ENCODE data around the gene OR1F1.

Gene OR1F1

DNA sequence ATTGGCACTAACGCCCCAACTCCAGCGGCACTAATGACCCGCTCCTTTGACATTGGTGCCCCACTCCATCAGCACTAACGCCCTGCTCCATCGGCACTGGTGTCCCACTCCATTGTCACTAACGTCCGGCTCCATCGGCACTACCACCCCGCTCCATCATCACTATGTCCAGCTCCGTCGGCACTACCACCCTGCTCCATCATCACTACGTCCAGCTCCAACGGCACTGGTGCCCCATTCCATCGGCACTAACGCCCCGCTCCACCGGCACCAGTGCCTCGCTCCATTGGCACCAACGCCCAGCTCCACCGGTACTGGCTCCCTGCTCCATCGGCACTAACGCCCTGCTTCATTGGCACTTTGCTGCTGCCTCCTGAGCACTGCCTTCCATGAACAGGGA is 45.7 kb upstream of the OR1F1 start:
- DNase-seq (ENCODE audit: low read depth): no peak
- no peak overlapping the region for H3K4me3 ChIP-seq (ENCODE audit: control insufficient read depth, low read depth, low read length)
- TF ChIP-seq, protein P1, sequence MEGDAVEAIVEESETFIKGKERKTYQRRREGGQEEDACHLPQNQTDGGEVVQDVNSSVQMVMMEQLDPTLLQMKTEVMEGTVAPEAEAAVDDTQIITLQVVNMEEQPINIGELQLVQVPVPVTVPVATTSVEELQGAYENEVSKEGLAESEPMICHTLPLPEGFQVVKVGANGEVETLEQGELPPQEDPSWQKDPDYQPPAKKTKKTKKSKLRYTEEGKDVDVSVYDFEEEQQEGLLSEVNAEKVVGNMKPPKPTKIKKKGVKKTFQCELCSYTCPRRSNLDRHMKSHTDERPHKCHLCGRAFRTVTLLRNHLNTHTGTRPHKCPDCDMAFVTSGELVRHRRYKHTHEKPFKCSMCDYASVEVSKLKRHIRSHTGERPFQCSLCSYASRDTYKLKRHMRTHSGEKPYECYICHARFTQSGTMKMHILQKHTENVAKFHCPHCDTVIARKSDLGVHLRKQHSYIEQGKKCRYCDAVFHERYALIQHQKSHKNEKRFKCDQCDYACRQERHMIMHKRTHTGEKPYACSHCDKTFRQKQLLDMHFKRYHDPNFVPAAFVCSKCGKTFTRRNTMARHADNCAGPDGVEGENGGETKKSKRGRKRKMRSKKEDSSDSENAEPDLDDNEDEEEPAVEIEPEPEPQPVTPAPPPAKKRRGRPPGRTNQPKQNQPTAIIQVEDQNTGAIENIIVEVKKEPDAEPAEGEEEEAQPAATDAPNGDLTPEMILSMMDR (IDR thresholded peaks at IDR 0.05; ENCODE audit: control insufficient read depth, insufficient read depth, low read depth, low read length, missing control alignments): no peak

DNA sequence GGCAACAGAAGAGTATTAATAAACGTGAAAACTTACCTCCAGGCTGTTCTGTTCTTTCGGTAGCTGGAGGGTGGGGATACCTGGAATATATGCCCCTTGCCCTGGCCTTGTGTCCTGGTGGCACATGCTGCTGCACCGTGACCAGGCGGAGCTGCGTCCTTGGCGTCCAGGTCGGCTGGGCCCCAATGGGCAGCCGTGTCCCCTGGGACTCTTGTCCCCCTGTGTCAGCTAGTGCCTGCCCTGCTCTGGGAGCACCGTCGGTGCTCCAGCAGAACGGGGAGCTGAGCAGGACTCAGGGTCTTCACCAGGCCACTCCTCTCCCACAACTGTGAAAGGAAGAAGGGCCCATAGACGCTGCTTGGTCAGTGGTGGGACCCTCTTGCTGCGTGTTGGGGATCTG is 45.2 kb upstream of the OR1F1 start:
- TF ChIP-seq, protein P1 (IDR thresholded peaks at IDR 0.05; ENCODE audit: control insufficient read depth, insufficient read depth, low read depth, low read length, missing control alignments): no peak
- H3K4me3 ChIP-seq (ENCODE audit: control insufficient read depth, low read depth, low read length): no peak overlapping the region
- DNase-seq (ENCODE audit: low read depth): no peak

DNA sequence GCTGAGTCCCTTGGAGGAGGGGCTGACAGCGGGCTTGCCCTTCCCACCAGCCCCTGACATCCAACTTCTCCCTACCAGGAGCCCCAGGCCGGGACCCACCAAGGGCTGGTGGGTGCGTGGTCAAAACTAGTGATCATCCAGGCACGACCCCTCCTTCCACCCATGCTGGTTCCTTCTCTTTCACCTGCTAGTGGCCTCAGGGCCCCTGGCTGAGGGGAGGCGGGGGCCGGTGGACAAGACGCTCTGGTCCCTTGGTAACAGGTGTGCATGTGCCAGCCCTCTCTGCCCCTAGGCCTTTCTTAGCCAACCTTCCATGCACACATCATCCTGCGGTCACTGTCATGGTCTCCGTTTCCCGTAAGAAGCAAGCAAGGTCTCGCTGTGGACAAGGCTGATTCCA is 44.8 kb upstream of the OR1F1 start:
- TF ChIP-seq, protein P1 (IDR thresholded peaks at IDR 0.05; ENCODE audit: control insufficient read depth, insufficient read depth, low read depth, low read length, missing control alignments): no peak
- no peak overlapping the region for H3K4me3 ChIP-seq (ENCODE audit: control insufficient read depth, low read depth, low read length)
- DNase-seq (ENCODE audit: low read depth): no peak

DNA sequence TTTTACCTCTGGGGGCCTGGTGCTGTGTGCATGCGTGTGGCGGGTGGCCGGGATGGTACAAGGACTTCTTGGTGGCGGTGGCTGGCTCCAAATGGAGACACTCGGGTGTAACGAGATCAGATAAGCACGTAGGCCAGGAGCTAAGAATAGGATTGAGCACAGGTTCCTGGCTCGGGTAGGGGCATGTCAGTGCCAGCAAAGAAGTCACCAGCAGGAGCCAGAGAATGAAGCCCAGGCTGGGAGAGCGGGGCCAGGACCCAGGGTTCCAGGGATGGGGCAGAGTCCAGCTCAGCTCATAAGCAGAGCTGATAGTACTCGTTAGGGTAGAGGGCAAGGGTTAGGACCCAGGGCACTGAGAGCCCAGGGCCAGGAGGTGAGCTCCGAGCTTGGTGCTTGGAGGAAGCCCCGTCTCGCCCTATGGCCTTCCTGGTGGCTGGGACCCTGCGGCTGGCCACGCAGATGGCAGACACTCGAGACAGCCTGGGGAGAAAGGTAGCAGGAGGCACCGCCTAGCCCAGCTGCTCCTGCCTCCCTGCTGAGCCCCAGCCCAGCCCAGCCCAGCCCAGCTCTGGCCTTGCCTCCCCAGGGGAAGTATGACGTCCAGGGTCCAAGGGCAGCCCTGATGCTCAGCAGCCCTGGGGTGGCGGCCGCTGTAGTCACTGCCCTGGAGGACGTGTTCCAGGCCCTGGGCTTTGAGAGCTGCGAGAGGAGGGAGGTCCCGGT is 44.2 kb upstream of the OR1F1 start:
- no peak overlapping the region for H3K4me3 ChIP-seq (ENCODE audit: control insufficient read depth, low read depth, low read length)
- TF ChIP-seq, protein P1 (IDR thresholded peaks at IDR 0.05; ENCODE audit: control insufficient read depth, insufficient read depth, low read depth, low read length, missing control alignments): no peak
- DNase-seq (ENCODE audit: low read depth): no peak

- H3K4me3 ChIP-seq (ENCODE audit: control insufficient read depth, low read depth, low read length): no peak overlapping the region
- DNase-seq (ENCODE audit: low read depth): no peak
- TF ChIP-seq, protein P1 (IDR thresholded peaks at IDR 0.05; ENCODE audit: control insufficient read depth, insufficient read depth, low read depth, low read length, missing control alignments): no peak
Observed at GRCh38 chr16:3144321-3144983, 43.6 kb upstream of the OR1F1 start.

GRCh38 chr16:3145151-3145550 is 42.9 kb upstream of the OR1F1 start:
- DNase-seq (ENCODE audit: low read depth): no peak
- TF ChIP-seq, protein P1 (IDR thresholded peaks at IDR 0.05; ENCODE audit: control insufficient read depth, insufficient read depth, low read depth, low read length, missing control alignments): no peak
- no peak overlapping the region for H3K4me3 ChIP-seq (ENCODE audit: control insufficient read depth, low read depth, low read length)
